ENCODE data around the gene TIPRL.

GRCh38 chr1:168150283-168150682 lies 28.5 kb upstream of the TIPRL start:
- TF ChIP-seq, protein P1, sequence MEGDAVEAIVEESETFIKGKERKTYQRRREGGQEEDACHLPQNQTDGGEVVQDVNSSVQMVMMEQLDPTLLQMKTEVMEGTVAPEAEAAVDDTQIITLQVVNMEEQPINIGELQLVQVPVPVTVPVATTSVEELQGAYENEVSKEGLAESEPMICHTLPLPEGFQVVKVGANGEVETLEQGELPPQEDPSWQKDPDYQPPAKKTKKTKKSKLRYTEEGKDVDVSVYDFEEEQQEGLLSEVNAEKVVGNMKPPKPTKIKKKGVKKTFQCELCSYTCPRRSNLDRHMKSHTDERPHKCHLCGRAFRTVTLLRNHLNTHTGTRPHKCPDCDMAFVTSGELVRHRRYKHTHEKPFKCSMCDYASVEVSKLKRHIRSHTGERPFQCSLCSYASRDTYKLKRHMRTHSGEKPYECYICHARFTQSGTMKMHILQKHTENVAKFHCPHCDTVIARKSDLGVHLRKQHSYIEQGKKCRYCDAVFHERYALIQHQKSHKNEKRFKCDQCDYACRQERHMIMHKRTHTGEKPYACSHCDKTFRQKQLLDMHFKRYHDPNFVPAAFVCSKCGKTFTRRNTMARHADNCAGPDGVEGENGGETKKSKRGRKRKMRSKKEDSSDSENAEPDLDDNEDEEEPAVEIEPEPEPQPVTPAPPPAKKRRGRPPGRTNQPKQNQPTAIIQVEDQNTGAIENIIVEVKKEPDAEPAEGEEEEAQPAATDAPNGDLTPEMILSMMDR (IDR thresholded peaks at IDR 0.05; ENCODE audit: poor library complexity), result no peak
- no peak for TF ChIP-seq EZH2phosphoT487 (IDR thresholded peaks at IDR 0.05; ENCODE audit: low read depth, severe bottlenecking, unreplicated experiment)
- no peak for TF ChIP-seq EZH2 (IDR thresholded peaks at IDR 0.05; ENCODE audit: borderline replicate concordance)
